Measurements from ENCODE around the gene ATP11A.

DNA sequence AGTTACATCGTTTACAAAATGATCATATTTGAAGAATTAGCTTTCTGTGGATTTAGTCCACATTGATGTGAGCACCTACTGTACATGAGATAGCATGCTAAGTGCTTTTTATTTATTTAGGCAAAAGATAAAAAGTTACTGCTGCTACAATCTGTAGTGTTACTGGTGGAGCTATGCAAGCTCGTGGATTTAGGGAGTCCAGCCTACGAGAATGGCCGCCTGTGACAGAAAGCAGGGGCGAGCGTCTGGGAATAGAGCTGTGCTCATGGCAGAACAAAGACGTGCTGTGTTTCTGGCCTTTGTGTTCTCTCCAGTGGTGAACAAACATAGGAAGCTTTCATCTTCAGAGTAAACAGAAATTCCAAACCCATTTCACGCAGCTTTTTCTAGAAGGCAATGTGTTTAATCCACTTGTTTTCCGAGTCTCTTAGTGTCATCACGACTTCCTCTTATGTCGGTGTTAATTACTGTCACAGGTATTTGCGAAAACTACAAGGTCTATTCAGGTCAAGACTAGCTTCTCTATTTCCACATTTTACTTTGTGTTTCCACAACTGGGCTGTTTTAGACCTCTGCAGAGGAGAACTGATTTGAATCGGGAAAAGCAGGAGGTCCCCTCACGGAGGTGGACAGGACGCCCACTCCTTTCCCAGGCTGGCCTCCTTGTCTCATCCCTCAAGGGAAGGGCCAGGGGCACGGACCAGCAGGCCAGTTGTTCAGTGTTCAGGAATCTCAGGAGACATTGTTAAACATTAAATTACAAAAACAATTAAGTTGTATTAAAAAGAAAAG lies 67.3 kb downstream of the ATP11A start:
- TF ChIP-seq POLR2A (IDR thresholded peaks at IDR 0.05; ENCODE audit: low read length) (no peak), GATA1 (IDR thresholded peaks at IDR 0.05; ENCODE audit: low read depth, low read length) (no peak)

All from erythroblast (primary cell).